SK-N-SH (cell line): Measurements from ENCODE around the gene MGME1.

Source experiments
- CHD2 ChIP-seq: fragments of 150-350 bp; IDR thresholded peaks from 2 replicates; pipeline ENCODE4 v1.6.1; 2018; ENCODE audit warnings: low read length; ENCODE audit not compliant: partially characterized antibody
- TAF1 ChIP-seq: IDR thresholded peaks from 2 replicates; pipeline ENCODE4 v1.6.1; 2012; ENCODE audit warnings: low read depth, mild to moderate bottlenecking, low read length, moderate library complexity, borderline replicate concordance
- TF ChIP-seq, protein P1 (sequence below): fragments of 200-600 bp; sonication (generic); IDR thresholded peaks from 2 replicates; pipeline ENCODE4 v1.6.1; 2017; ENCODE audit warnings: antibody characterized with exemption, mild to moderate bottlenecking, moderate library complexity

GRCh38 chr20:17936286-17936760, 32.5 kb upstream of the MGME1 start:
- TF ChIP-seq CHD2 (no peak), TAF1 (no peak)
- TF ChIP-seq, protein P1, sequence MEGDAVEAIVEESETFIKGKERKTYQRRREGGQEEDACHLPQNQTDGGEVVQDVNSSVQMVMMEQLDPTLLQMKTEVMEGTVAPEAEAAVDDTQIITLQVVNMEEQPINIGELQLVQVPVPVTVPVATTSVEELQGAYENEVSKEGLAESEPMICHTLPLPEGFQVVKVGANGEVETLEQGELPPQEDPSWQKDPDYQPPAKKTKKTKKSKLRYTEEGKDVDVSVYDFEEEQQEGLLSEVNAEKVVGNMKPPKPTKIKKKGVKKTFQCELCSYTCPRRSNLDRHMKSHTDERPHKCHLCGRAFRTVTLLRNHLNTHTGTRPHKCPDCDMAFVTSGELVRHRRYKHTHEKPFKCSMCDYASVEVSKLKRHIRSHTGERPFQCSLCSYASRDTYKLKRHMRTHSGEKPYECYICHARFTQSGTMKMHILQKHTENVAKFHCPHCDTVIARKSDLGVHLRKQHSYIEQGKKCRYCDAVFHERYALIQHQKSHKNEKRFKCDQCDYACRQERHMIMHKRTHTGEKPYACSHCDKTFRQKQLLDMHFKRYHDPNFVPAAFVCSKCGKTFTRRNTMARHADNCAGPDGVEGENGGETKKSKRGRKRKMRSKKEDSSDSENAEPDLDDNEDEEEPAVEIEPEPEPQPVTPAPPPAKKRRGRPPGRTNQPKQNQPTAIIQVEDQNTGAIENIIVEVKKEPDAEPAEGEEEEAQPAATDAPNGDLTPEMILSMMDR = no peak
